CD14-positive monocyte (primary cell): ENCODE data around the gene PRR16. TPM values are rescaled to one million over a fixed set of nuclear protein-coding genes. Genes with fewer than 3 reads are reported as not detected.

ENCODE experiments used
- DNase-seq, 3 donors: peaks; one replicate each; pipeline ENCODE4 v3.0.0-alpha.2; 2011 to 2022
- H2AFZ ChIP-seq: 2 replicates; pipeline ENCODE4 v1.6.0; 2012; ENCODE audit warnings: mild to moderate bottlenecking, low read depth, low read length, inconsistent platforms; ENCODE audit not compliant: insufficient read depth, poor library complexity, severe bottlenecking
- H3K27ac ChIP-seq, 2 donors: 1 replicate in 1 of 2; 2 replicates in 1 of 2; pipeline ENCODE4 v1.5.1; 2012 to 2013; ENCODE audit warnings: low read length in 2 of 2, control low read depth in 1 of 2, inconsistent platforms in 1 of 2, low read depth in 1 of 2, mild to moderate bottlenecking in 1 of 2
- H3K27me3 ChIP-seq, 2 donors: one replicate each; pipeline versions ENCODE4 v1.6.0 to v1.6.1; 2011 to 2013; ENCODE audit warnings: low read length in 2 of 2; ENCODE audit not compliant: control insufficient read depth in 2 of 2, insufficient read depth in 2 of 2
- H3K36me3 ChIP-seq, 2 donors: replicated peaks in 1 of 2; 1 replicate in 1 of 2; 2 replicates in 1 of 2; pipeline versions ENCODE4 v1.5.1 to v1.6.1; 2012 to 2013; ENCODE audit warnings: low read length in 2 of 2, control low read depth in 1 of 2, inconsistent platforms in 1 of 2, mild to moderate bottlenecking in 1 of 2; ENCODE audit not compliant: insufficient read depth in 2 of 2, control insufficient read depth in 1 of 2
- H3K4me1 ChIP-seq, 2 donors: 1 replicate in 1 of 2; 2 replicates in 1 of 2; pipeline versions ENCODE4 v1.5.1 to v1.6.1; 2012 to 2013; ENCODE audit warnings: low read length in 2 of 2, control low read depth in 1 of 2, inconsistent platforms in 1 of 2, mild to moderate bottlenecking in 1 of 2, moderate library complexity in 1 of 2; ENCODE audit not compliant: insufficient read depth in 2 of 2, control insufficient read depth in 1 of 2
- H3K4me2 ChIP-seq: replicated peaks from 2 replicates; pipeline ENCODE3; 2012; ENCODE audit warnings: low read length, moderate library complexity, mild to moderate bottlenecking; ENCODE audit not compliant: poor library complexity, severe bottlenecking; ENCODE audit errors: extremely low read depth
- H3K4me3 ChIP-seq, 3 experiments: fragments of 200-600 bp in 1 of 3; sonication (generic) in 1 of 3; replicated peaks in 1 of 3; 1 replicate in 2 of 3; 2 replicates in 1 of 3; pipeline ENCODE4 v1.5.1; 2011 to 2013; ENCODE audit warnings: low read length in 3 of 3, mild to moderate bottlenecking in 3 of 3, control low read depth in 2 of 3, low read depth in 2 of 3, inconsistent platforms in 1 of 3, moderate library complexity in 1 of 3
- H3K79me2 ChIP-seq: 2 replicates; pipeline ENCODE4 v1.6.0; 2012; ENCODE audit warnings: mild to moderate bottlenecking, control low read depth, inconsistent platforms, low read length, moderate library complexity; ENCODE audit not compliant: insufficient read depth
- H3K9ac ChIP-seq: 2 replicates; pipeline ENCODE4 v1.6.0; 2017; ENCODE audit warnings: low read length, mild to moderate bottlenecking; ENCODE audit not compliant: insufficient read depth, poor library complexity, severe bottlenecking
- H3K9me3 ChIP-seq, 2 donors: replicated peaks in 1 of 2; 1 replicate in 1 of 2; 2 replicates in 1 of 2; pipeline versions ENCODE4 v1.5.1 to v1.6.1; 2012 to 2013; ENCODE audit warnings: low read length in 2 of 2, control low read depth in 1 of 2; ENCODE audit not compliant: control insufficient read depth in 1 of 2, insufficient read depth in 1 of 2
- H4K20me1 ChIP-seq: 2 replicates; pipeline ENCODE4 v1.6.0; 2012; ENCODE audit warnings: mild to moderate bottlenecking, low read length, control low read depth, moderate library complexity; ENCODE audit not compliant: insufficient read depth
- H3K27ac Mint-ChIP-seq, 7 donors: one replicate each; pipeline ENCODE4 v1.8.0; 2020; ENCODE audit warnings: mild to moderate bottlenecking in 7 of 7, mixed read lengths in 7 of 7, moderate library complexity in 6 of 7, inconsistent platforms in 2 of 7
- H3K27me3 Mint-ChIP-seq, 3 donors: one replicate each; pipeline ENCODE4 v1.8.0; 2021 to 2022; ENCODE audit warnings: low read depth in 3 of 3, mild to moderate bottlenecking in 3 of 3, mixed read lengths in 3 of 3, moderate library complexity in 3 of 3, inconsistent platforms in 1 of 3
- H3K36me3 Mint-ChIP-seq, 2 donors: one replicate each; pipeline ENCODE4 v1.8.0; 2020; ENCODE audit warnings: mixed read lengths in 2 of 2, inconsistent platforms in 1 of 2, mild to moderate bottlenecking in 1 of 2
- H3K4me1 Mint-ChIP-seq: one replicate; pipeline ENCODE4 v1.8.0; 2020; ENCODE audit warnings: mild to moderate bottlenecking, mixed read lengths
- H3K4me3 Mint-ChIP-seq, 2 donors: one replicate each; pipeline ENCODE4 v1.8.0; 2020; ENCODE audit warnings: mild to moderate bottlenecking in 2 of 2, mixed read lengths in 2 of 2, moderate library complexity in 1 of 2
- H3K9me3 Mint-ChIP-seq, 7 donors: one replicate each; pipeline ENCODE4 v1.8.0; 2020 to 2022; ENCODE audit warnings: mixed read lengths in 7 of 7, mild to moderate bottlenecking in 6 of 7, moderate library complexity in 6 of 7, inconsistent platforms in 2 of 7
- CTCF ChIP-seq: fragments of 200-600 bp; IDR thresholded peaks from one replicate; pipeline ENCODE4 v1.8.0; 2022; ENCODE audit warnings: antibody characterized with exemption, mild to moderate bottlenecking
- WGBS: methylation state at CpG from one replicate; pipeline ENCODE4 v1.1.5; 2013; ENCODE audit warnings: missing lambda C conversion rate; ENCODE audit not compliant: insufficient coverage; 5-methylcytosine and 5-hydroxymethylcytosine counted together
- intact Hi-C, 2 donors: fragments of 100-400 bp; cut with micrococcal nuclease; formaldehyde crosslinking; loops; one replicate each; pipeline versions ENCODE4 v1.15.0 to v1.15.1; 2023
- polyA plus RNA-seq, 3 donors: library from polyadenylated mRNA; depleted of rRNA in 1 of 3; unstranded in 2 of 3; stranded (reverse) in 1 of 3; fragments of 300-500 nt in 2 of 3; fragments of >200 nt in 1 of 3; fragmentation: Illumina TruSeq in 2 of 3; gene quantifications; 1 replicate in 2 of 3; 2 replicates in 1 of 3; pipeline ENCODE4 v1.2.3, GENCODE V29; 2012 to 2021

Gene PRR16
- polyA plus RNA-seq, 3 donors: 0.14 to 0.74 (median 0.56) TPM

GRCh38 chr5:120442694-120443093 is 21.4 kb upstream of the PRR16 start:
- Mint-ChIP-seq H3K9me3 (peaks cover 0 to 3% (median 0%) of the 10 kb centered on the region in 7 donors), H3K36me3 (no peaks in the 10 kb centered on the region), H3K4me1 (peaks cover 2% of the 10 kb centered on the region), H3K4me3 (no peak overlapping the region), H3K27ac (no peak overlapping the region), H3K27me3 (no peaks in the 10 kb centered on the region)
- no peak overlapping the region for H3K4me2 ChIP-seq
- no peak overlapping the region for H3K4me3 ChIP-seq
- H3K27ac ChIP-seq: no peak overlapping the region
- H3K36me3 ChIP-seq: no peaks in the 10 kb centered on the region
- H4K20me1 ChIP-seq: no peaks in the 10 kb centered on the region
- no peak for DNase-seq
- no peak overlapping the region for H3K9ac ChIP-seq
- WGBS: 100% methylated on average over 1 of the region's 3 CpGs
- no peak overlapping the region for H2AFZ ChIP-seq
- no peaks in the 10 kb centered on the region for H3K9me3 ChIP-seq
- no peak for TF ChIP-seq CTCF
- H3K4me1 ChIP-seq: no peaks in the 10 kb centered on the region
- H3K27me3 ChIP-seq: no peaks in the 10 kb centered on the region
- intact Hi-C loops: no loop called here
- H3K79me2 ChIP-seq: no peaks in the 10 kb centered on the region

DNA sequence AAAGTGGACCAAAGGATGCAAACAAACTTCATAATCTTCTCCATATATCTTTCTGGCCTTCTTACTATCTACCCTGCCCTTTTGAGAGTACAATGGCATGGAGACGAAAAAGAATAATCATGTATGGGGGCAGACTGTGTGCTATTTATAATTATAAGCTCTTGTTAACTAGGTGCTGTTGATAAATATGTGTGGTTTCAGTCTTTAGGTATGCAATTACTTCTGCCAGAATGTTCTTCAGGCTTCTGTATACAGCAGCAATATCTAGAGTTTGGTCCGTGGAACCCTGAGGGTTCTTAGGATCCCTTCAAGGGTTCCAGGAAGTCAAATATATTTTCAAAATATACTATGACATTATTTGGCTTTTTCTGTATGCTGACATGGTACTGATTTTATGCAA is 20.5 kb upstream of the PRR16 start:
- no peaks in the 10 kb centered on the region for H3K79me2 ChIP-seq
- H3K9ac ChIP-seq: no peak overlapping the region
- Mint-ChIP-seq H3K9me3 (peaks cover 0 to 1% (median 0%) of the 10 kb centered on the region in 7 donors), H3K4me3 (no peak overlapping the region), H3K36me3 (no peaks in the 10 kb centered on the region), H3K27me3 (no peaks in the 10 kb centered on the region), H3K4me1 (no peaks in the 10 kb centered on the region), H3K27ac (no peak overlapping the region)
- no peaks in the 10 kb centered on the region for H3K4me1 ChIP-seq
- H3K27ac ChIP-seq: no peak overlapping the region
- H3K9me3 ChIP-seq: no peaks in the 10 kb centered on the region
- WGBS: no CpG with 5 or more reads among the region's 2 CpGs
- no peak overlapping the region for H3K4me2 ChIP-seq
- no peak for TF ChIP-seq CTCF
- intact Hi-C loops: no loop called here
- H2AFZ ChIP-seq: no peak overlapping the region
- H3K4me3 ChIP-seq: no peak overlapping the region
- no peaks in the 10 kb centered on the region for H3K27me3 ChIP-seq
- no peaks in the 10 kb centered on the region for H4K20me1 ChIP-seq
- H3K36me3 ChIP-seq: no peaks in the 10 kb centered on the region
- DNase-seq: no peak
